ENCODE results near the gene FTO. TPM values are rescaled to one million over a fixed set of nuclear protein-coding genes. Genes with fewer than 3 reads are reported as not detected.

Gene FTO
- total and polyA plus RNA-seq, 3 donors from 2014 or later: 32.4 to 64.7 (median 50.3) TPM

- 80 to 84% methylated on average over 10 to 12 of the region's 12 CpGs for WGBS, 2 donors
- intact Hi-C loops (cut with DNase I; ENCODE audit: low total_unique reads): no loop called here
- Histone ChIP-seq H3K4me3 (no peak overlapping the region), H3K27me3 (no peaks in the 10 kb centered on the region), H3K9me3 (no peaks in the 10 kb centered on the region), H3K4me1 (no peaks in the 10 kb centered on the region), H3K36me3 (ENCODE audit: low read depth, missing control alignments) (no peaks in the 10 kb centered on the region), H3K27ac (no peak overlapping the region)
- no peak for DNase-seq
- TF ChIP-seq POLR2A (IDR thresholded peaks at IDR 0.05): no peak
- TF ChIP-seq CTCF (IDR thresholded peaks at IDR 0.05): no peak
These were observed 461.4 kb downstream of the FTO start for GRCh38 chr16:54165174-54165911.

- no peaks in the 10 kb centered on the region for H3K27me3 ChIP-seq
- H3K9me3 ChIP-seq: no peaks in the 10 kb centered on the region
- intact Hi-C loops (cut with DNase I; ENCODE audit: low total_unique reads): no loop called here
- 86 to 87% methylated on average over 8 of the region's 8 CpGs for WGBS, 2 donors
- no peak for DNase-seq
- no peak for TF ChIP-seq CTCF (IDR thresholded peaks at IDR 0.05)
- no peak for TF ChIP-seq POLR2A (IDR thresholded peaks at IDR 0.05)
- H3K4me3 ChIP-seq: no peak overlapping the region
- H3K27ac ChIP-seq: no peak overlapping the region
- no peaks in the 10 kb centered on the region for H3K4me1 ChIP-seq
- no peaks in the 10 kb centered on the region for H3K36me3 ChIP-seq (ENCODE audit: low read depth, missing control alignments)
These were observed 462.2 kb downstream of the FTO start for GRCh38 chr16:54165912-54166865.

GRCh38 chr16:54169112-54169511 lies 465.2 kb downstream of the FTO start:
- Histone ChIP-seq H3K4me1 (no peaks in the 10 kb centered on the region), H3K4me3 (no peak overlapping the region), H3K36me3 (ENCODE audit: low read depth, missing control alignments) (no peaks in the 10 kb centered on the region), H3K27ac (no peak overlapping the region), H3K27me3 (no peaks in the 10 kb centered on the region), H3K9me3 (no peaks in the 10 kb centered on the region)
- WGBS, 2 donors: 92 to 96% methylated on average over 5 of the region's 5 CpGs
- no peak for DNase-seq
- intact Hi-C loops (cut with DNase I; ENCODE audit: low total_unique reads): no loop called here
- TF ChIP-seq CTCF (IDR thresholded peaks at IDR 0.05) (no peak), POLR2A (IDR thresholded peaks at IDR 0.05) (no peak)

DNA sequence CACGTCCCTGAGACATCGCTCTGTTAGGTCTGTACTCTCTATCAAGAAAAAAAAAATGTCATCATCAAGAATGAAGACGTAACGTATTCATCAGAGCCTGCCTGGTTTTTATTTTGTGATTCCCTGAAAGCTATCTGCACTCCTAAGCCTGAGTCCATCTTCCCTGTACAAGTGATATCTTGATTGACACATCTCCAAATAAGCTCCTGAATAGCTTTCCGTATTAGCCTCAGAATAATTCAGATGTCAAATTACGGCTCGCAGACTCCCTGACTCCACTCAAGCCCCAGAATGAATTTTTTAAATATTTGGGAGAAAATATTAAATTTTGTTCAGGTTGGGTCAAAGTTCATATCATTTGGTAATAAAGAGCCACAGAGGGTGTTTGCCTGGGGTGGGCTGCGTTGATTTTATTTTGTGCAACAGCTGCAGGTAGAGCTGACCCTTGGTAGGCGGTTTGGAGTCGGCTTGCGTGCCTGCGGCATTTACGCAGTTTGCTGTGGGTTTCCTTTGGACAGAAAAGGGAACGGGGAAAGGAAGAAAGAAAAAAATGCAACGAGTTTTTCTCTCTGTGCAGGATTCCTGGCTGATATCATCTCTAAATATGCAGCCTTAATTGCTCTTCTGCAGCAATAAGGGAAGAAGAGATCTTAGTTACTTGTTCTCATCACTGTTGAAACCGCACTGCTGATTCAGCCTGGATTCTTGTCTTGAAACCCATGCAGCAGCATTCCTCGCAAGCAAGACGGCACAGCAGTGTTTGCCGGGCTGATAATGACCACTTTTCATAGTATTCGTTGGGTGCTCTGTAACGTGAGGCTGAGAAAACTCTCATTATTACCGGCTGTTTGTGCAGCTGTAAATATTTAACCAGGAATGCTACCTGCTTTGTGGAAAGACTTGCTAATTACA lies 467.9 kb downstream of the FTO start:
- H3K4me3 ChIP-seq: no peak overlapping the region
- TF ChIP-seq POLR2A (IDR thresholded peaks at IDR 0.05) (no peak), CTCF (IDR thresholded peaks at IDR 0.05) (no peak)
- 29 to 44% methylated on average over 22 of the region's 22 CpGs for WGBS, 2 donors
- intact Hi-C loops (cut with DNase I; ENCODE audit: low total_unique reads): no loop called here
- H3K27me3 ChIP-seq: no peaks in the 10 kb centered on the region
- H3K36me3 ChIP-seq (ENCODE audit: low read depth, missing control alignments): no peaks in the 10 kb centered on the region
- H3K4me1 ChIP-seq: no peaks in the 10 kb centered on the region
- no peak overlapping the region for H3K27ac ChIP-seq
- DNase-seq: no peak
- no peaks in the 10 kb centered on the region for H3K9me3 ChIP-seq

Measured in testis (tissue), 3 donors.